BLaER1 (cell line): ENCODE measurements around the gene LAPTM5.

Experiments used
- H3K27ac ChIP-seq: shearing (Covaris generic); formaldehyde crosslinking; 2 replicates; pipeline ENCODE4 v1.8.1; 2022
- H3K27me3 ChIP-seq: shearing (Covaris generic); formaldehyde crosslinking; 2 replicates; pipeline ENCODE4 v1.8.1; 2022
- H3K36me3 ChIP-seq: shearing (Covaris generic); formaldehyde crosslinking; 2 replicates; pipeline ENCODE4 v1.8.1; 2022
- H3K4me1 ChIP-seq: shearing (Covaris generic); formaldehyde crosslinking; 2 replicates; pipeline ENCODE4 v1.8.1; 2022
- H3K4me2 ChIP-seq: shearing (Covaris generic); formaldehyde crosslinking; 2 replicates; pipeline ENCODE4 v1.8.1; 2022
- H3K4me3 ChIP-seq: shearing (Covaris generic); formaldehyde crosslinking; 2 replicates; pipeline ENCODE4 v1.8.1; 2022
- H3K9ac ChIP-seq: shearing (Covaris generic); formaldehyde crosslinking; 2 replicates; pipeline ENCODE4 v1.8.1; 2022
- H3K9me3 ChIP-seq: shearing (Covaris generic); formaldehyde crosslinking; 2 replicates; pipeline ENCODE4 v1.8.1; 2022
- H4K20me1 ChIP-seq: shearing (Covaris generic); formaldehyde crosslinking; 2 replicates; pipeline ENCODE4 v1.8.1; 2022
- Cebpa-rat ChIP-seq: shearing (Covaris generic); IDR thresholded peaks from 2 replicates; pipeline ENCODE4 v1.8.1; 2022

Gene LAPTM5

DNA sequence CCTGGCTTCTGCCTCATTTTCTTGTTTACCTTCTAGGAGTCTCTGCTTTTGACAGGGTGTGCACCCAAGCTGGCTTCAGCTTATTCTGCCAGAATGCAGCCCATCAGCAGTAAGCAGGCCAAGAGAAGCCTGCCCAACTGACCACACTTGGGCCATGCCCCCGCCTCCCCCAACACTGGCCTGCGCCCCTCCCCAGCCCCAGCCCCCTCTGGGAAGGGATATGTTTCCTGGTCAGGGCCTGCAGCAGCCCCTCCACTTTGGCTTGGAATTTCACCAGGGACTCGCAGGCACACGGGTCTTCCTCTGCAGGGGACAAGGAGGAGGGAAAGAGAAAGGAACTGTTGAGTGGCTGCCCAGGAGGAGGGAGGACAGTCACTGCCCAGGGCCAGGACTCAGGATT lies 43.5 kb downstream of the LAPTM5 start:
- no peak for TF ChIP-seq Cebpa-rat
- Histone ChIP-seq H3K36me3 (no peaks in the 10 kb centered on the region), H4K20me1 (peaks cover 9% of the 10 kb centered on the region; the same call in 1 of the 2 replicates), H3K4me2 (no peak overlapping the region), H3K9ac (no peak overlapping the region), H3K4me3 (no peak overlapping the region), H3K27ac (no peak overlapping the region), H3K27me3 (no peaks in the 10 kb centered on the region), H3K4me1 (peaks cover 18% of the 10 kb centered on the region), H3K9me3 (peaks cover 4% of the 10 kb centered on the region; the same call in 1 of the 2 replicates)

GRCh38 chr1:30713311-30713710 lies 44.3 kb downstream of the LAPTM5 start:
- no peak overlapping the region for H3K4me2 ChIP-seq
- peaks cover 18% of the 10 kb centered on the region for H3K4me1 ChIP-seq
- H3K27me3 ChIP-seq, result no peaks in the 10 kb centered on the region
- TF ChIP-seq Cebpa-rat, result no peak
- no peak overlapping the region for H3K9ac ChIP-seq
- H3K36me3 ChIP-seq, result no peaks in the 10 kb centered on the region
- H4K20me1 ChIP-seq, result peaks cover 9% of the 10 kb centered on the region; the same call in 1 of the 2 replicates
- no peak overlapping the region for H3K4me3 ChIP-seq
- peaks cover 4% of the 10 kb centered on the region; the same call in 1 of the 2 replicates for H3K9me3 ChIP-seq
- H3K27ac ChIP-seq, result no peak overlapping the region

- H4K20me1 ChIP-seq, result peaks cover 9% of the 10 kb centered on the region; the same call in 1 of the 2 replicates
- TF ChIP-seq Cebpa-rat, result no peak
- no peak overlapping the region for H3K4me2 ChIP-seq
- H3K27ac ChIP-seq, result no peak overlapping the region
- H3K9ac ChIP-seq, result no peak overlapping the region
- H3K9me3 ChIP-seq, result peaks cover 4% of the 10 kb centered on the region; the same call in 1 of the 2 replicates
- peaks cover 21% of the 10 kb centered on the region for H3K4me1 ChIP-seq
- H3K36me3 ChIP-seq, result no peaks in the 10 kb centered on the region
- H3K27me3 ChIP-seq, result no peaks in the 10 kb centered on the region
- no peak overlapping the region for H3K4me3 ChIP-seq
Observed at GRCh38 chr1:30712583-30712982, 45.0 kb downstream of the LAPTM5 start.

- no peak overlapping the region for H3K4me3 ChIP-seq
- H3K36me3 ChIP-seq, result no peaks in the 10 kb centered on the region
- H3K27me3 ChIP-seq, result peaks cover under 1% of the 10 kb centered on the region; the same call in 1 of the 2 replicates
- H3K9ac ChIP-seq, result no peak overlapping the region
- H3K9me3 ChIP-seq, result peaks cover 3% of the 10 kb centered on the region; the same call in 1 of the 2 replicates
- H3K4me2 ChIP-seq, result no peak overlapping the region
- H3K27ac ChIP-seq, result no peak overlapping the region
- peaks cover 27% of the 10 kb centered on the region for H3K4me1 ChIP-seq
- no peak for TF ChIP-seq Cebpa-rat
- no peaks in the 10 kb centered on the region for H4K20me1 ChIP-seq
Observed at GRCh38 chr1:30710407-30710806, 47.2 kb downstream of the LAPTM5 start.

DNA sequence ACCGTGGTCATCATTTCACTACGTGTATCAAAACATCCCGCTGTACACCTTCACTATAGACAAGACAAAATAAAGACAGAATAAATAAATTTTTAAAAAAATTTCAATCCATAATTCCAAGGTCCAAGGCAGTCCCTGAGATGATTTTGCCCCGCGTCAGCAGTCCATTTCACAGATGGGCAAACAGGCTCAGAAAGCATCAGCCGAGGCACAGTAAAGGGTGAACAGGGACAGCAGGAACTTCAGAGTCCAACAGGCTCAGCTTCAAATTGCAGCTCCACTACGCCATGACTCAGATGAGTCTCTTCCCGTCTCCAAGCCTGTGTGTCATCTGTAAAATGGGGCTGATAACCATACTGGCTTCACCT lies 49.2 kb downstream of the LAPTM5 start:
- Histone ChIP-seq H3K4me1 (peaks cover 32% of the 10 kb centered on the region), H4K20me1 (no peaks in the 10 kb centered on the region), H3K4me3 (no peak overlapping the region), H3K9me3 (no peaks in the 10 kb centered on the region), H3K4me2 (no peak overlapping the region), H3K9ac (no peak overlapping the region), H3K27ac (no peak overlapping the region), H3K27me3 (peaks cover 4% of the 10 kb centered on the region; the same call in 1 of the 2 replicates), H3K36me3 (no peaks in the 10 kb centered on the region)
- no peak for TF ChIP-seq Cebpa-rat

GRCh38 chr1:30707412-30708360 lies 49.9 kb downstream of the LAPTM5 start:
- H3K9ac ChIP-seq, result no peak overlapping the region
- no peak overlapping the region for H3K4me3 ChIP-seq
- H4K20me1 ChIP-seq, result no peaks in the 10 kb centered on the region
- no peaks in the 10 kb centered on the region for H3K9me3 ChIP-seq
- peak overlapping the region; percentile 52 for H3K4me2 ChIP-seq
- no peak for TF ChIP-seq Cebpa-rat
- H3K36me3 ChIP-seq, result no peaks in the 10 kb centered on the region
- H3K27ac ChIP-seq, result no peak overlapping the region
- peaks cover 4% of the 10 kb centered on the region; the same call in 1 of the 2 replicates for H3K27me3 ChIP-seq
- peaks cover 32% of the 10 kb centered on the region for H3K4me1 ChIP-seq

- Histone ChIP-seq H3K4me3 (no peak overlapping the region), H3K27ac (no peak overlapping the region), H4K20me1 (no peaks in the 10 kb centered on the region), H3K36me3 (no peaks in the 10 kb centered on the region), H3K9ac (no peak overlapping the region), H3K9me3 (no peaks in the 10 kb centered on the region), H3K27me3 (peaks cover 4% of the 10 kb centered on the region; the same call in 1 of the 2 replicates), H3K4me2 (peak overlapping the region; percentile 30), H3K4me1 (peaks cover 34% of the 10 kb centered on the region)
- TF ChIP-seq Cebpa-rat, result no peak
Observed at GRCh38 chr1:30706528-30706927, 51.0 kb downstream of the LAPTM5 start.

DNA sequence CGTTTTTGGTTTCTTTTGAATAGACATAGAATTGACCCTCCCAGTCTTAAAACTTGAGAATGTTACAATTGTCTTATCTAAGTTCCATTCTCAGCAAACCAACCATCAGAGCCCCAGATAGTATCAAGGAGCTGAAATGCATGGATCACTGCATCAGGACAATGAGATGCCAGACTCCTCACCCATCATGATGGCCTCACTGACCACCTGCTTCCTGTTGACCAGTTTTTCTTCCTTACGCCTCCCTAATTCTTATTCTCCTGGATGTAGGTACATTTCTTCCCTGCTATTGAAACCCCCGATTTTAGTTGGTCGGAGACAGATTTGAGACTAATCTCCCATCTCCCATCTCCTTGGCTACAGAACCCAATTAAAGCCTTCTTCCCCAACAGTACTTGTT lies 51.9 kb downstream of the LAPTM5 start:
- Histone ChIP-seq H3K9me3 (no peaks in the 10 kb centered on the region), H3K4me2 (peak overlapping the region; percentile 47), H4K20me1 (no peaks in the 10 kb centered on the region), H3K9ac (no peak overlapping the region), H3K27me3 (peaks cover 4% of the 10 kb centered on the region; the same call in 1 of the 2 replicates), H3K36me3 (no peaks in the 10 kb centered on the region), H3K4me3 (no peak overlapping the region), H3K27ac (no peak overlapping the region), H3K4me1 (peaks cover 42% of the 10 kb centered on the region)
- no peak for TF ChIP-seq Cebpa-rat

GRCh38 chr1:30704765-30705509 lies 52.6 kb downstream of the LAPTM5 start:
- Histone ChIP-seq H3K27ac (no peak overlapping the region), H4K20me1 (no peaks in the 10 kb centered on the region), H3K27me3 (peaks cover 4% of the 10 kb centered on the region; the same call in 1 of the 2 replicates), H3K4me3 (no peak overlapping the region), H3K9me3 (no peaks in the 10 kb centered on the region), H3K4me2 (peak overlapping the region; percentile 47), H3K9ac (no peak overlapping the region), H3K36me3 (no peaks in the 10 kb centered on the region), H3K4me1 (peaks cover 47% of the 10 kb centered on the region)
- TF ChIP-seq Cebpa-rat, result no peak
